SH-SY5Y (cell line): ENCODE measurements around the gene TBC1D17.

Experiments
- GATA2 ChIP-seq: IDR thresholded peaks from 2 replicates; pipeline ENCODE4 v1.6.1; 2011; ENCODE audit warnings: mild to moderate bottlenecking, low read depth, low read length
- GATA3 ChIP-seq: IDR thresholded peaks from 2 replicates; pipeline ENCODE4 v1.6.1; 2011; ENCODE audit warnings: low read depth, mild to moderate bottlenecking, low read length, moderate library complexity

TBC1D17 gene

GRCh38 chr19:49877020-49877878, at the start of gene TBC1D17, which contains the start of gene AKT1S1:
TBC1D17 (plus strand) TSS chr19:49877702; CDS start chr19:49877724, 22 bp downstream.
AKT1S1 (minus strand) TSS chr19:49877355; CDS start chr19:49873295, 4,060 bp downstream.
- TF ChIP-seq GATA3 = no peak
- no peak for TF ChIP-seq GATA2

- no peak for TF ChIP-seq GATA2
- no peak for TF ChIP-seq GATA3
Observed at GRCh38 chr19:49829200-49829599, 48.3 kb upstream of the TBC1D17 start.

- TF ChIP-seq GATA3 = no peak
Observed at GRCh38 chr19:49829721-49830120, 47.8 kb upstream of the TBC1D17 start.

GRCh38 chr19:49830766-49831165, 46.7 kb upstream of the TBC1D17 start:
- TF ChIP-seq GATA3 (no peak), GATA2 (no peak)

- TF ChIP-seq GATA2 = no peak
- TF ChIP-seq GATA3 = no peak
Observed at GRCh38 chr19:49831592-49831991, 45.9 kb upstream of the TBC1D17 start.

GRCh38 chr19:49832556-49832955, 44.9 kb upstream of the TBC1D17 start:
- TF ChIP-seq GATA3 = no peak
- no peak for TF ChIP-seq GATA2

- TF ChIP-seq GATA2 (no peak), GATA3 (no peak)
Observed at GRCh38 chr19:49833599-49833998, 43.9 kb upstream of the TBC1D17 start.

GRCh38 chr19:49835562-49835961, 41.9 kb upstream of the TBC1D17 start:
- TF ChIP-seq GATA3 = no peak
- TF ChIP-seq GATA2 = no peak

GRCh38 chr19:49836176-49837008, 41.1 kb upstream of the TBC1D17 start:
- no peak for TF ChIP-seq GATA3
- TF ChIP-seq GATA2 = no peak

GRCh38 chr19:49837009-49837310, 40.5 kb upstream of the TBC1D17 start:
- no peak for TF ChIP-seq GATA3
- TF ChIP-seq GATA2 = no peak

GRCh38 chr19:49837425-49837824, 40.1 kb upstream of the TBC1D17 start:
- TF ChIP-seq GATA3 (no peak), GATA2 (no peak)

GRCh38 chr19:49838885-49839588, 38.5 kb upstream of the TBC1D17 start:
- no peak for TF ChIP-seq GATA3
- TF ChIP-seq GATA2 = no peak

- TF ChIP-seq GATA3 (no peak), GATA2 (no peak)
Observed at GRCh38 chr19:49839713-49840112, 37.8 kb upstream of the TBC1D17 start.

GRCh38 chr19:49840321-49840720, 37.2 kb upstream of the TBC1D17 start:
- TF ChIP-seq GATA2 (no peak), GATA3 (no peak)
